ENCODE data around the gene CCSER1. TPM values are rescaled to one million over a fixed set of nuclear protein-coding genes. Genes with fewer than 3 reads are reported as not detected.

Gene CCSER1
- total RNA-seq, 4 donors from 2014 or later: 13.3 to 54.6 (median 34.0) TPM

- Histone ChIP-seq H3K9me3 (no peaks in the 10 kb centered on the region), H3K27me3 (no peaks in the 10 kb centered on the region), H3K4me1 (no peaks in the 10 kb centered on the region), H3K36me3 (no peaks in the 10 kb centered on the region), H3K27ac (no peak overlapping the region), H3K4me3 (no peak overlapping the region)
- in situ Hi-C loops (cut with MboI; ENCODE audit: low pct_ligation_motif_present in 1 of 4, low pct_unique_long_range_greater_than_20kb in 1 of 4, low sequenced_read_pairs in 3 of 4) (no loop called here), intact Hi-C loops (cut with DNase I; ENCODE audit: low total_unique reads) (no loop called here)
- WGBS, 2 donors (ENCODE audit: low coverage in 1 of 2): 60 to 85% methylated on average over 1 to 8 of the region's 8 CpGs
- no peak for TF ChIP-seq EP300 (IDR thresholded peaks at IDR 0.05; ENCODE audit: low read depth)
- no peak for TF ChIP-seq POLR2AphosphoS5 (IDR thresholded peaks at IDR 0.05)
- no peak for TF ChIP-seq POLR2A (IDR thresholded peaks at IDR 0.05)
- TF ChIP-seq CTCF (IDR thresholded peaks at IDR 0.05): no peak
- DNase-seq: no peak
Measured at GRCh38 chr4:91598696-91599095, 1471.5 kb downstream of the CCSER1 start.

- no peak for TF ChIP-seq EP300 (IDR thresholded peaks at IDR 0.05; ENCODE audit: low read depth)
- TF ChIP-seq CTCF (IDR thresholded peaks at IDR 0.05): no peak
- TF ChIP-seq POLR2A (IDR thresholded peaks at IDR 0.05): no peak
- TF ChIP-seq POLR2AphosphoS5 (IDR thresholded peaks at IDR 0.05): no peak
- in situ Hi-C loops (cut with MboI; ENCODE audit: low pct_ligation_motif_present in 1 of 4, low pct_unique_long_range_greater_than_20kb in 1 of 4, low sequenced_read_pairs in 3 of 4): no loop called here
Measured at GRCh38 chr4:91600301-91600700, 1473.1 kb downstream of the CCSER1 start.

GRCh38 chr4:91601401-91601800 is 1474.2 kb downstream of the CCSER1 start:
- H3K36me3 ChIP-seq: no peaks in the 10 kb centered on the region
- in situ Hi-C loops (cut with MboI; ENCODE audit: low pct_ligation_motif_present in 1 of 4, low pct_unique_long_range_greater_than_20kb in 1 of 4, low sequenced_read_pairs in 3 of 4): no loop called here
- H3K27me3 ChIP-seq: no peaks in the 10 kb centered on the region
- DNase-seq: no peak
- H3K9me3 ChIP-seq: no peaks in the 10 kb centered on the region
- WGBS, 2 donors (ENCODE audit: low coverage in 1 of 2): 50 to 67% methylated on average over 1 of the region's 1 CpG
- no peak overlapping the region for H3K27ac ChIP-seq
- H3K4me1 ChIP-seq: no peaks in the 10 kb centered on the region
- intact Hi-C loops (cut with DNase I; ENCODE audit: low total_unique reads): no loop called here
- TF ChIP-seq EP300 (IDR thresholded peaks at IDR 0.05; ENCODE audit: low read depth) (no peak), POLR2AphosphoS5 (IDR thresholded peaks at IDR 0.05) (no peak), POLR2A (IDR thresholded peaks at IDR 0.05) (no peak), CTCF (IDR thresholded peaks at IDR 0.05) (no peak)
- no peak overlapping the region for H3K4me3 ChIP-seq

More at GRCh38 chr4:91600301-91600700, 1473.1 kb downstream of the CCSER1 start:
- 75 to 76% methylated on average over 1 of the region's 1 CpG for WGBS, 2 donors (ENCODE audit: low coverage in 1 of 2)
- intact Hi-C loops (cut with DNase I; ENCODE audit: low total_unique reads): no loop called here
- no peak overlapping the region for H3K4me3 ChIP-seq
- H3K27ac ChIP-seq: no peak overlapping the region
- no peak for DNase-seq
- H3K9me3 ChIP-seq: no peaks in the 10 kb centered on the region
- H3K36me3 ChIP-seq: no peaks in the 10 kb centered on the region
- no peaks in the 10 kb centered on the region for H3K4me1 ChIP-seq
- no peaks in the 10 kb centered on the region for H3K27me3 ChIP-seq

- Histone ChIP-seq H3K9me3 (no peaks in the 10 kb centered on the region), H3K27me3 (no peaks in the 10 kb centered on the region), H3K4me1 (no peaks in the 10 kb centered on the region), H3K36me3 (no peaks in the 10 kb centered on the region), H3K4me3 (no peak overlapping the region), H3K27ac (no peak overlapping the region)
- intact Hi-C loops (cut with DNase I; ENCODE audit: low total_unique reads) (no loop called here), in situ Hi-C loops (cut with MboI; ENCODE audit: low pct_ligation_motif_present in 1 of 4, low pct_unique_long_range_greater_than_20kb in 1 of 4, low sequenced_read_pairs in 3 of 4) (no loop called here)
- no peak for DNase-seq
- WGBS, 2 donors (ENCODE audit: low coverage in 1 of 2): 76 to 78% methylated on average over 5 of the region's 5 CpGs
- TF ChIP-seq EP300 (IDR thresholded peaks at IDR 0.05; ENCODE audit: low read depth) (no peak), CTCF (IDR thresholded peaks at IDR 0.05) (no peak), POLR2A (IDR thresholded peaks at IDR 0.05) (no peak), POLR2AphosphoS5 (IDR thresholded peaks at IDR 0.05) (no peak)
Measured at GRCh38 chr4:91611782-91612181, 1484.6 kb downstream of the CCSER1 start.
